HEK293T (cell line): ENCODE data around the gene TRIM43B.

ENCODE experiments used
- ARNT ChIP-seq: fragments of 450-650 bp; IDR thresholded peaks from 2 replicates; pipeline ENCODE4 v1.6.1; 2017; ENCODE audit warnings: mild to moderate bottlenecking
- BHLHE40 ChIP-seq: fragments of 450-650 bp; IDR thresholded peaks from 2 replicates; pipeline ENCODE4 v1.6.1; 2016; ENCODE audit warnings: mild to moderate bottlenecking, moderate library complexity, borderline replicate concordance
- CTBP1 ChIP-seq: fragments of 450-650 bp; IDR thresholded peaks from 2 replicates; pipeline ENCODE4 v1.6.1; 2016; ENCODE audit warnings: borderline replicate concordance
- ELF4 ChIP-seq: fragments of 450-650 bp; IDR thresholded peaks from 2 replicates; pipeline ENCODE4 v1.6.1; 2017; ENCODE audit warnings: antibody characterized with exemption
- FOXA1 ChIP-seq: fragments of 450-650 bp; IDR thresholded peaks from 2 replicates; pipeline ENCODE4 v1.6.1; 2016; ENCODE audit warnings: mild to moderate bottlenecking
- FOXK2 ChIP-seq: fragments of 450-650 bp; IDR thresholded peaks from 2 replicates; pipeline ENCODE4 v1.6.1; 2016; ENCODE audit warnings: mild to moderate bottlenecking
- FOXM1 ChIP-seq: fragments of 450-650 bp; IDR thresholded peaks from 2 replicates; pipeline ENCODE4 v1.6.1; 2017; ENCODE audit warnings: mild to moderate bottlenecking, borderline replicate concordance
- HDGF ChIP-seq: fragments of 450-650 bp; IDR thresholded peaks from 2 replicates; pipeline ENCODE4 v1.6.1; 2017; ENCODE audit warnings: antibody characterized with exemption, borderline replicate concordance
- L3MBTL2 ChIP-seq: fragments of 450-650 bp; conservative IDR thresholded peaks from 2 replicates; pipeline ENCODE4 v1.6.1; 2016; ENCODE audit warnings: mild to moderate bottlenecking
- SP1 ChIP-seq: fragments of 450-650 bp; IDR thresholded peaks from 2 replicates; pipeline ENCODE4 v1.6.1; 2017
- SUZ12 ChIP-seq: fragments of 450-650 bp; IDR thresholded peaks from 2 replicates; pipeline ENCODE4 v1.6.1; 2016; ENCODE audit warnings: mild to moderate bottlenecking
- TARDBP ChIP-seq: fragments of 450-650 bp; IDR thresholded peaks from 2 replicates; pipeline ENCODE4 v1.6.1; 2016
- TF ChIP-seq, protein P1 (sequence below): fragments of 450-650 bp; IDR thresholded peaks from 2 replicates; pipeline ENCODE4 v1.6.1; 2016

- TF ChIP-seq, protein P1, sequence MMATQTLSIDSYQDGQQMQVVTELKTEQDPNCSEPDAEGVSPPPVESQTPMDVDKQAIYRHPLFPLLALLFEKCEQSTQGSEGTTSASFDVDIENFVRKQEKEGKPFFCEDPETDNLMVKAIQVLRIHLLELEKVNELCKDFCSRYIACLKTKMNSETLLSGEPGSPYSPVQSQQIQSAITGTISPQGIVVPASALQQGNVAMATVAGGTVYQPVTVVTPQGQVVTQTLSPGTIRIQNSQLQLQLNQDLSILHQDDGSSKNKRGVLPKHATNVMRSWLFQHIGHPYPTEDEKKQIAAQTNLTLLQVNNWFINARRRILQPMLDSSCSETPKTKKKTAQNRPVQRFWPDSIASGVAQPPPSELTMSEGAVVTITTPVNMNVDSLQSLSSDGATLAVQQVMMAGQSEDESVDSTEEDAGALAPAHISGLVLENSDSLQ = no peak
- TF ChIP-seq FOXK2 (no peak), FOXM1 (no peak), HDGF (no peak), FOXA1 (no peak), SUZ12 (no peak), TARDBP (no peak), SP1 (no peak), BHLHE40 (no peak), ELF4 (no peak), ARNT (no peak), L3MBTL2 (no peak), CTBP1 (no peak)
These were observed 46.2 kb upstream of the TRIM43B start for GRCh38 chr2:95530734-95531133.
